WTC11 (cell line): ENCODE results near the gene MDN1. TPM values are rescaled to one million over a fixed set of nuclear protein-coding genes. Genes with fewer than 3 reads are reported as not detected.

Source experiments
- ATAC-seq: fragments of 200-7000 bp; cut with Tn5 transposase; 2 replicates; pipeline ENCODE4 v1.10.0; 2021; ENCODE audit warnings: mild to moderate bottlenecking, moderate library complexity
- CTCF ChIA-PET: fragments of 300-600 bp; sonication (Branson Sonifier 250); formaldehyde crosslinking; loops from one replicate; lab custom pipeline; 2021; ENCODE audit warnings: antibody characterized with exemption; lab: Charles Lee
- POLR2A ChIA-PET: fragments of 350-600 bp; sonication (Branson Sonifier 250); formaldehyde crosslinking; loops from one replicate; lab custom pipeline; 2021; ENCODE audit warnings: antibody characterized with exemption; lab: Charles Lee
- DNase-seq: peaks from one replicate; pipeline ENCODE4 v3.0.0; 2021; ENCODE audit warnings: low spot score
- H3K27ac Mint-ChIP-seq: 2 replicates; pipeline ENCODE4 v1.8.0; 2021; ENCODE audit warnings: mixed read lengths
- H3K27me3 Mint-ChIP-seq: 2 replicates; pipeline ENCODE4 v1.8.0; 2021; ENCODE audit warnings: low read depth, mild to moderate bottlenecking, moderate library complexity, mixed read lengths
- H3K36me3 Mint-ChIP-seq: 2 replicates; pipeline ENCODE4 v1.8.0; 2021; ENCODE audit warnings: mixed read lengths
- H3K4me1 Mint-ChIP-seq: 2 replicates; pipeline ENCODE4 v1.8.0; 2022; ENCODE audit warnings: mixed read lengths
- H3K4me3 Mint-ChIP-seq: 2 replicates; pipeline ENCODE4 v1.8.0; 2021; ENCODE audit warnings: mild to moderate bottlenecking, moderate library complexity, mixed read lengths
- H3K9me3 Mint-ChIP-seq: 2 replicates; pipeline ENCODE4 v1.8.0; 2021; ENCODE audit warnings: mixed read lengths
- CREB1 ChIP-seq: sonication (generic); formaldehyde crosslinking; IDR thresholded peaks from 2 replicates; pipeline ENCODE4 v1.8.0; 2023; ENCODE audit warnings: mild to moderate bottlenecking, missing genetic modification reagents
- GTF2I ChIP-seq: fragments of 250-450 bp; sonication (Bioruptor Pico); conservative IDR thresholded peaks from 2 replicates; pipeline ENCODE4 v1.4.0; 2021; ENCODE audit warnings: mild to moderate bottlenecking
- NFYB ChIP-seq: sonication (generic); formaldehyde crosslinking; conservative IDR thresholded peaks from 2 replicates; pipeline ENCODE4 v1.8.0; 2022; ENCODE audit warnings: low read depth, missing genetic modification reagents
- RELA ChIP-seq: sonication (generic); formaldehyde crosslinking; IDR thresholded peaks from 2 replicates; pipeline ENCODE4 v1.8.1; 2022; ENCODE audit warnings: missing genetic modification reagents, mild to moderate bottlenecking, borderline replicate concordance
- SMAD3 ChIP-seq: sonication (generic); formaldehyde crosslinking; IDR thresholded peaks from 2 replicates; pipeline ENCODE4 v1.8.0; 2022; ENCODE audit warnings: missing genetic modification reagents, mild to moderate bottlenecking, borderline replicate concordance
- SMAD4 ChIP-seq: sonication (generic); formaldehyde crosslinking; IDR thresholded peaks from 2 replicates; pipeline ENCODE4 v1.8.0; 2022; ENCODE audit warnings: mild to moderate bottlenecking, missing genetic modification reagents
- TCF7 ChIP-seq: sonication (generic); formaldehyde crosslinking; IDR thresholded peaks from 2 replicates; pipeline ENCODE4 v1.8.0; 2022; ENCODE audit warnings: mild to moderate bottlenecking, low read depth, missing genetic modification reagents, moderate library complexity
- TEAD1 ChIP-seq: sonication (generic); formaldehyde crosslinking; IDR thresholded peaks from 2 replicates; pipeline ENCODE4 v1.8.0; 2022; ENCODE audit warnings: mild to moderate bottlenecking, missing genetic modification reagents
- TP53 ChIP-seq: sonication (generic); formaldehyde crosslinking; IDR thresholded peaks from 2 replicates; pipeline ENCODE4 v1.8.1; 2023; ENCODE audit warnings: mild to moderate bottlenecking, missing genetic modification reagents
- ZNF263 ChIP-seq: sonication (generic); formaldehyde crosslinking; IDR thresholded peaks from 2 replicates; pipeline ENCODE4 v1.8.1; 2022; ENCODE audit warnings: low read depth, mild to moderate bottlenecking, moderate library complexity, missing genetic modification reagents
- ZNF396 ChIP-seq: fragments of 250-450 bp; sonication (Bioruptor Pico); IDR thresholded peaks from 2 replicates; pipeline ENCODE4 v1.8.0; 2021; ENCODE audit warnings: mild to moderate bottlenecking, moderate library complexity, borderline replicate concordance
- ZNF416 ChIP-seq: fragments of 250-450 bp; sonication (Bioruptor Pico); IDR thresholded peaks from 2 replicates; pipeline ENCODE4 v1.9.0; 2021; ENCODE audit warnings: mild to moderate bottlenecking, inconsistent platforms
- total RNA-seq: library from RNA; stranded (reverse); gene quantifications from 3 replicates; pipeline ENCODE4 v1.2.3, GENCODE V29; 2021
- TF ChIP-seq, protein P1 (sequence below): fragments of 250-450 bp; sonication (Bioruptor Pico); IDR thresholded peaks from 2 replicates; pipeline ENCODE4 v1.9.0; 2021; ENCODE audit warnings: mild to moderate bottlenecking, borderline replicate concordance
- TF ChIP-seq, protein P2 (sequence below): sonication (generic); formaldehyde crosslinking; IDR thresholded peaks from 2 replicates; pipeline ENCODE4 v1.8.1; 2022; ENCODE audit warnings: mild to moderate bottlenecking, missing genetic modification reagents, moderate library complexity, borderline replicate concordance
- TF ChIP-seq, protein P3 (sequence below): sonication (generic); formaldehyde crosslinking; conservative IDR thresholded peaks from 2 replicates; pipeline ENCODE4 v1.8.1; 2023; ENCODE audit warnings: mild to moderate bottlenecking, low read depth, missing genetic modification reagents, moderate library complexity
- TF ChIP-seq, protein P4 (sequence below): fragments of 250-450 bp; sonication (Bioruptor Pico); IDR thresholded peaks from 2 replicates; pipeline ENCODE4 v1.8.0; 2021; ENCODE audit warnings: mild to moderate bottlenecking
- TF ChIP-seq, protein P5 (sequence below): fragments of 250-450 bp; sonication (Bioruptor Pico); IDR thresholded peaks from 2 replicates; pipeline ENCODE4 v2.1.2; 2022; ENCODE audit warnings: mild to moderate bottlenecking, moderate library complexity

The MDN1 gene
- total RNA-seq, 1 experiment from 2014 or later: 195 TPM

DNA sequence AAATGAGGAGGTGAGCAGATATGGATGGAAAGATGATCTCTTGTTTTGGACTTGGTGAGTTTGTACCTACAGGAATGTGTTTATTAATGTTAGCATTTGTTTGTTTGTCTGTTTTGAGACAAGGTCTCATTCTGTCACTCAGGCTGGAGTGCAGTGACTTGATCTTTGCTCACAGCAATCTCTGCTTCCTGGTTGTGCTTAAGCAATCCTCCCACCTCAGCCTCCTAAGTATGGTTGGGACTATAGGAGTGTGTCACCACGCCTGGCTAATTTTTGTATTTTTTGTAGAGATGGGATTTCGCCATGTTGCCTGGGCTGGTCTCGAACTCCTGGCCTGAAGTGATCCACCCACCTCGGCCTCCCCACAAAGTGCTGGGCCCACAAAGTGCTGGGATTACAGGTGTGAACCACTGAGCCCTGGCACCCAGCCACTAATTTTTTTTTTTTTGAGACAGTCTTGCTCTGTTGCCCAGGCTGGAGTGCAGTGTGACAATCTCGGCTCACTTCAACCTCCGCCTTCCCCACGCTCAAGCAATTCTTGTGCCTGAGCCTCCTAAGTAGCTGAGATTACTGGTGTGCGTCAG is 17.1 kb upstream of the MDN1 start (continued):
- TF ChIP-seq, protein P1, sequence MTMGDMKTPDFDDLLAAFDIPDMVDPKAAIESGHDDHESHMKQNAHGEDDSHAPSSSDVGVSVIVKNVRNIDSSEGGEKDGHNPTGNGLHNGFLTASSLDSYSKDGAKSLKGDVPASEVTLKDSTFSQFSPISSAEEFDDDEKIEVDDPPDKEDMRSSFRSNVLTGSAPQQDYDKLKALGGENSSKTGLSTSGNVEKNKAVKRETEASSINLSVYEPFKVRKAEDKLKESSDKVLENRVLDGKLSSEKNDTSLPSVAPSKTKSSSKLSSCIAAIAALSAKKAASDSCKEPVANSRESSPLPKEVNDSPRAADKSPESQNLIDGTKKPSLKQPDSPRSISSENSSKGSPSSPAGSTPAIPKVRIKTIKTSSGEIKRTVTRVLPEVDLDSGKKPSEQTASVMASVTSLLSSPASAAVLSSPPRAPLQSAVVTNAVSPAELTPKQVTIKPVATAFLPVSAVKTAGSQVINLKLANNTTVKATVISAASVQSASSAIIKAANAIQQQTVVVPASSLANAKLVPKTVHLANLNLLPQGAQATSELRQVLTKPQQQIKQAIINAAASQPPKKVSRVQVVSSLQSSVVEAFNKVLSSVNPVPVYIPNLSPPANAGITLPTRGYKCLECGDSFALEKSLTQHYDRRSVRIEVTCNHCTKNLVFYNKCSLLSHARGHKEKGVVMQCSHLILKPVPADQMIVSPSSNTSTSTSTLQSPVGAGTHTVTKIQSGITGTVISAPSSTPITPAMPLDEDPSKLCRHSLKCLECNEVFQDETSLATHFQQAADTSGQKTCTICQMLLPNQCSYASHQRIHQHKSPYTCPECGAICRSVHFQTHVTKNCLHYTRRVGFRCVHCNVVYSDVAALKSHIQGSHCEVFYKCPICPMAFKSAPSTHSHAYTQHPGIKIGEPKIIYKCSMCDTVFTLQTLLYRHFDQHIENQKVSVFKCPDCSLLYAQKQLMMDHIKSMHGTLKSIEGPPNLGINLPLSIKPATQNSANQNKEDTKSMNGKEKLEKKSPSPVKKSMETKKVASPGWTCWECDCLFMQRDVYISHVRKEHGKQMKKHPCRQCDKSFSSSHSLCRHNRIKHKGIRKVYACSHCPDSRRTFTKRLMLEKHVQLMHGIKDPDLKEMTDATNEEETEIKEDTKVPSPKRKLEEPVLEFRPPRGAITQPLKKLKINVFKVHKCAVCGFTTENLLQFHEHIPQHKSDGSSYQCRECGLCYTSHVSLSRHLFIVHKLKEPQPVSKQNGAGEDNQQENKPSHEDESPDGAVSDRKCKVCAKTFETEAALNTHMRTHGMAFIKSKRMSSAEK (CRISPR knock-in tag): no peak
- TF ChIP-seq GTF2I (CRISPR knock-in tag) (no peak), RELA (CRISPR knock-in tag) (no peak), CREB1 (CRISPR knock-in tag) (no peak), SMAD3 (no peak)
- TF ChIP-seq, protein P2, sequence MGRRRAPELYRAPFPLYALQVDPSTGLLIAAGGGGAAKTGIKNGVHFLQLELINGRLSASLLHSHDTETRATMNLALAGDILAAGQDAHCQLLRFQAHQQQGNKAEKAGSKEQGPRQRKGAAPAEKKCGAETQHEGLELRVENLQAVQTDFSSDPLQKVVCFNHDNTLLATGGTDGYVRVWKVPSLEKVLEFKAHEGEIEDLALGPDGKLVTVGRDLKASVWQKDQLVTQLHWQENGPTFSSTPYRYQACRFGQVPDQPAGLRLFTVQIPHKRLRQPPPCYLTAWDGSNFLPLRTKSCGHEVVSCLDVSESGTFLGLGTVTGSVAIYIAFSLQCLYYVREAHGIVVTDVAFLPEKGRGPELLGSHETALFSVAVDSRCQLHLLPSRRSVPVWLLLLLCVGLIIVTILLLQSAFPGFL (CRISPR knock-in tag): no peak
- TF ChIP-seq, protein P3, sequence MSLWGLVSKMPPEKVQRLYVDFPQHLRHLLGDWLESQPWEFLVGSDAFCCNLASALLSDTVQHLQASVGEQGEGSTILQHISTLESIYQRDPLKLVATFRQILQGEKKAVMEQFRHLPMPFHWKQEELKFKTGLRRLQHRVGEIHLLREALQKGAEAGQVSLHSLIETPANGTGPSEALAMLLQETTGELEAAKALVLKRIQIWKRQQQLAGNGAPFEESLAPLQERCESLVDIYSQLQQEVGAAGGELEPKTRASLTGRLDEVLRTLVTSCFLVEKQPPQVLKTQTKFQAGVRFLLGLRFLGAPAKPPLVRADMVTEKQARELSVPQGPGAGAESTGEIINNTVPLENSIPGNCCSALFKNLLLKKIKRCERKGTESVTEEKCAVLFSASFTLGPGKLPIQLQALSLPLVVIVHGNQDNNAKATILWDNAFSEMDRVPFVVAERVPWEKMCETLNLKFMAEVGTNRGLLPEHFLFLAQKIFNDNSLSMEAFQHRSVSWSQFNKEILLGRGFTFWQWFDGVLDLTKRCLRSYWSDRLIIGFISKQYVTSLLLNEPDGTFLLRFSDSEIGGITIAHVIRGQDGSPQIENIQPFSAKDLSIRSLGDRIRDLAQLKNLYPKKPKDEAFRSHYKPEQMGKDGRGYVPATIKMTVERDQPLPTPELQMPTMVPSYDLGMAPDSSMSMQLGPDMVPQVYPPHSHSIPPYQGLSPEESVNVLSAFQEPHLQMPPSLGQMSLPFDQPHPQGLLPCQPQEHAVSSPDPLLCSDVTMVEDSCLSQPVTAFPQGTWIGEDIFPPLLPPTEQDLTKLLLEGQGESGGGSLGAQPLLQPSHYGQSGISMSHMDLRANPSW (CRISPR knock-in tag): no peak
- TF ChIP-seq, all 79 proteins: peak for 0

DNA sequence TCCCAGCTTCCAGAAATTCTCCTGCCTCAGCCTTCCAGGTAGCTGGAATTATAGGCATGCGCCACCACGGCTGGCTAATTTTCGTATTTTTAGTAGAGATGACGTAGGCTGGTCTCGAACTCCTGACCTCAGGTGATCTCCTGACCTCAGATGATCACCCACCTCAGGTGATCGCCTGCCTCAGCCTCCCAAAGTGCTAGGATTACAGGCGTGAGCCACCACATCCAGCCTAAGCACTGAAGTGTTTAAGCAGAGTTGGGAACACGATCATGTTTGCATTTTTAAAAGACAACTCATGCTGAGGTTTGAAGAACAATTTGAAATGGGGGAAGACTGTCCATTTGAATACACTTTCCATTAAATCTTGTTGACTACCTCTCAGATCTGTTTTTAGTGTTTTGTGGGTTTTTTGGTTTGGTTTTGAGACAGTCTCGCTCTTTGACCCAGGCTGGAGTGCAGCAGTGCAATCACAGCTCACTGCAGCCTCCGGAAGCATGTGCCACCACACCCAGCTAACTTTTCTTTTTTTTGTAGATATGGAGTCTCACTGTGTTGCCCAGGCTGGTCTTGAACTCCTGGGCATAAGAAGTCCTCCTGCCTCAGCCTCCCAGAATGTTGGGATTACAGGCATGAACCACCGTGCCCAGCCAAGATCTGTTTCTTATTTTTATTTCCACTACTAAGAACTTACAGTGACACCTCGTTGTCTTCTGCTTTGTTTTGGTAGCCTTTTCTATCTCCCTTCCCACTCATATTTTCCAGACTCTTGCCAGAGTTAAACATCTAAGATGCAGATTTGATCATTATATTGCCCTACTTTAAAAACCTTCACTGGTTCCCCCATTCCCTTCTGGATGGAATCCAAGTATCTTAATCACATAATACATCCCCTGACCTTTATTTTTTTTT is 15.5 kb upstream of the MDN1 start:
- ChIA-PET POLR2A (no interaction called here), CTCF (no interaction called here)
- no peak overlapping the region for H3K4me3 Mint-ChIP-seq
- DNase-seq (no peak), ATAC-seq (no peak)
- no peak overlapping the region; the same call in none of the 2 replicates for H3K27ac Mint-ChIP-seq
- H3K4me1 Mint-ChIP-seq: peaks cover 13% of the 10 kb centered on the region
- H3K9me3 Mint-ChIP-seq: no peaks in the 10 kb centered on the region
- peaks cover 55% of the 10 kb centered on the region for H3K36me3 Mint-ChIP-seq
- no peaks in the 10 kb centered on the region; the same call in 1 of the 2 replicates for H3K27me3 Mint-ChIP-seq
- no peak for TF ChIP-seq ZNF416
- TF ChIP-seq NFYB: no peak
- no peak for TF ChIP-seq SMAD4 (CRISPR knock-in tag)
- TF ChIP-seq ZNF263 (CRISPR knock-in tag): no peak
- TF ChIP-seq TP53 (CRISPR knock-in tag): no peak
- TF ChIP-seq, protein P1 (CRISPR knock-in tag): no peak
- no peak for TF ChIP-seq SMAD3
- TF ChIP-seq, protein P4, sequence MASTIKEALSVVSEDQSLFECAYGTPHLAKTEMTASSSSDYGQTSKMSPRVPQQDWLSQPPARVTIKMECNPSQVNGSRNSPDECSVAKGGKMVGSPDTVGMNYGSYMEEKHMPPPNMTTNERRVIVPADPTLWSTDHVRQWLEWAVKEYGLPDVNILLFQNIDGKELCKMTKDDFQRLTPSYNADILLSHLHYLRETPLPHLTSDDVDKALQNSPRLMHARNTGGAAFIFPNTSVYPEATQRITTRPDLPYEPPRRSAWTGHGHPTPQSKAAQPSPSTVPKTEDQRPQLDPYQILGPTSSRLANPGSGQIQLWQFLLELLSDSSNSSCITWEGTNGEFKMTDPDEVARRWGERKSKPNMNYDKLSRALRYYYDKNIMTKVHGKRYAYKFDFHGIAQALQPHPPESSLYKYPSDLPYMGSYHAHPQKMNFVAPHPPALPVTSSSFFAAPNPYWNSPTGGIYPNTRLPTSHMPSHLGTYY (CRISPR knock-in tag): no peak
- TF ChIP-seq TEAD1 (CRISPR knock-in tag): no peak
- no peak for TF ChIP-seq ZNF396
- no peak for TF ChIP-seq TCF7
- TF ChIP-seq, protein P5, sequence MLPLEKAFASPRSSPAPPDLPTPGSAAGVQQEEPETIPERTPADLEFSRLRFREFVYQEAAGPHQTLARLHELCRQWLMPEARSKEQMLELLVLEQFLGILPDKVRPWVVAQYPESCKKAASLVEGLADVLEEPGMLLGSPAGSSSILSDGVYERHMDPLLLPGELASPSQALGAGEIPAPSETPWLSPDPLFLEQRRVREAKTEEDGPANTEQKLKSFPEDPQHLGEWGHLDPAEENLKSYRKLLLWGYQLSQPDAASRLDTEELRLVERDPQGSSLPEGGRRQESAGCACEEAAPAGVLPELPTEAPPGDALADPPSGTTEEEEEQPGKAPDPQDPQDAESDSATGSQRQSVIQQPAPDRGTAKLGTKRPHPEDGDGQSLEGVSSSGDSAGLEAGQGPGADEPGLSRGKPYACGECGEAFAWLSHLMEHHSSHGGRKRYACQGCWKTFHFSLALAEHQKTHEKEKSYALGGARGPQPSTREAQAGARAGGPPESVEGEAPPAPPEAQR (CRISPR knock-in tag): no peak
